CD14-positive monocyte (primary cell): ENCODE results near the gene ARMC10. TPM values are rescaled to one million over a fixed set of nuclear protein-coding genes. Genes with fewer than 3 reads are reported as not detected.

Experiments
- DNase-seq, 3 donors: peaks; one replicate each; pipeline ENCODE4 v3.0.0-alpha.2; 2011 to 2022
- H2AFZ ChIP-seq: 2 replicates; pipeline ENCODE4 v1.6.0; 2012; ENCODE audit warnings: mild to moderate bottlenecking, low read depth, low read length, inconsistent platforms; ENCODE audit not compliant: insufficient read depth, poor library complexity, severe bottlenecking
- H3K27ac ChIP-seq, 2 donors: 1 replicate in 1 of 2; 2 replicates in 1 of 2; pipeline ENCODE4 v1.5.1; 2012 to 2013; ENCODE audit warnings: low read length in 2 of 2, control low read depth in 1 of 2, inconsistent platforms in 1 of 2, low read depth in 1 of 2, mild to moderate bottlenecking in 1 of 2
- H3K27me3 ChIP-seq, 2 donors: one replicate each; pipeline versions ENCODE4 v1.6.0 to v1.6.1; 2011 to 2013; ENCODE audit warnings: low read length in 2 of 2; ENCODE audit not compliant: control insufficient read depth in 2 of 2, insufficient read depth in 2 of 2
- H3K36me3 ChIP-seq, 2 donors: replicated peaks in 1 of 2; 1 replicate in 1 of 2; 2 replicates in 1 of 2; pipeline versions ENCODE4 v1.5.1 to v1.6.1; 2012 to 2013; ENCODE audit warnings: low read length in 2 of 2, control low read depth in 1 of 2, inconsistent platforms in 1 of 2, mild to moderate bottlenecking in 1 of 2; ENCODE audit not compliant: insufficient read depth in 2 of 2, control insufficient read depth in 1 of 2
- H3K4me1 ChIP-seq, 2 donors: 1 replicate in 1 of 2; 2 replicates in 1 of 2; pipeline versions ENCODE4 v1.5.1 to v1.6.1; 2012 to 2013; ENCODE audit warnings: low read length in 2 of 2, control low read depth in 1 of 2, inconsistent platforms in 1 of 2, mild to moderate bottlenecking in 1 of 2, moderate library complexity in 1 of 2; ENCODE audit not compliant: insufficient read depth in 2 of 2, control insufficient read depth in 1 of 2
- H3K4me2 ChIP-seq: replicated peaks from 2 replicates; pipeline ENCODE3; 2012; ENCODE audit warnings: low read length, moderate library complexity, mild to moderate bottlenecking; ENCODE audit not compliant: poor library complexity, severe bottlenecking; ENCODE audit errors: extremely low read depth
- H3K4me3 ChIP-seq, 3 experiments: fragments of 200-600 bp in 1 of 3; sonication (generic) in 1 of 3; replicated peaks in 1 of 3; 1 replicate in 2 of 3; 2 replicates in 1 of 3; pipeline ENCODE4 v1.5.1; 2011 to 2013; ENCODE audit warnings: low read length in 3 of 3, mild to moderate bottlenecking in 3 of 3, control low read depth in 2 of 3, low read depth in 2 of 3, inconsistent platforms in 1 of 3, moderate library complexity in 1 of 3
- H3K79me2 ChIP-seq: 2 replicates; pipeline ENCODE4 v1.6.0; 2012; ENCODE audit warnings: mild to moderate bottlenecking, control low read depth, inconsistent platforms, low read length, moderate library complexity; ENCODE audit not compliant: insufficient read depth
- H3K9ac ChIP-seq: 2 replicates; pipeline ENCODE4 v1.6.0; 2017; ENCODE audit warnings: low read length, mild to moderate bottlenecking; ENCODE audit not compliant: insufficient read depth, poor library complexity, severe bottlenecking
- H3K9me3 ChIP-seq, 2 donors: replicated peaks in 1 of 2; 1 replicate in 1 of 2; 2 replicates in 1 of 2; pipeline versions ENCODE4 v1.5.1 to v1.6.1; 2012 to 2013; ENCODE audit warnings: low read length in 2 of 2, control low read depth in 1 of 2; ENCODE audit not compliant: control insufficient read depth in 1 of 2, insufficient read depth in 1 of 2
- H4K20me1 ChIP-seq: 2 replicates; pipeline ENCODE4 v1.6.0; 2012; ENCODE audit warnings: mild to moderate bottlenecking, low read length, control low read depth, moderate library complexity; ENCODE audit not compliant: insufficient read depth
- H3K27ac Mint-ChIP-seq, 7 donors: one replicate each; pipeline ENCODE4 v1.8.0; 2020; ENCODE audit warnings: mild to moderate bottlenecking in 7 of 7, mixed read lengths in 7 of 7, moderate library complexity in 6 of 7, inconsistent platforms in 2 of 7
- H3K27me3 Mint-ChIP-seq, 3 donors: one replicate each; pipeline ENCODE4 v1.8.0; 2021 to 2022; ENCODE audit warnings: low read depth in 3 of 3, mild to moderate bottlenecking in 3 of 3, mixed read lengths in 3 of 3, moderate library complexity in 3 of 3, inconsistent platforms in 1 of 3
- H3K36me3 Mint-ChIP-seq, 2 donors: one replicate each; pipeline ENCODE4 v1.8.0; 2020; ENCODE audit warnings: mixed read lengths in 2 of 2, inconsistent platforms in 1 of 2, mild to moderate bottlenecking in 1 of 2
- H3K4me1 Mint-ChIP-seq: one replicate; pipeline ENCODE4 v1.8.0; 2020; ENCODE audit warnings: mild to moderate bottlenecking, mixed read lengths
- H3K4me3 Mint-ChIP-seq, 2 donors: one replicate each; pipeline ENCODE4 v1.8.0; 2020; ENCODE audit warnings: mild to moderate bottlenecking in 2 of 2, mixed read lengths in 2 of 2, moderate library complexity in 1 of 2
- H3K9me3 Mint-ChIP-seq, 7 donors: one replicate each; pipeline ENCODE4 v1.8.0; 2020 to 2022; ENCODE audit warnings: mixed read lengths in 7 of 7, mild to moderate bottlenecking in 6 of 7, moderate library complexity in 6 of 7, inconsistent platforms in 2 of 7
- WGBS: methylation state at CpG from one replicate; pipeline ENCODE4 v1.1.5; 2013; ENCODE audit warnings: missing lambda C conversion rate; ENCODE audit not compliant: insufficient coverage; 5-methylcytosine and 5-hydroxymethylcytosine counted together
- intact Hi-C, 2 donors: fragments of 100-400 bp; cut with micrococcal nuclease; formaldehyde crosslinking; loops; one replicate each; pipeline versions ENCODE4 v1.15.0 to v1.15.1; 2023
- polyA plus RNA-seq, 3 donors: library from polyadenylated mRNA; depleted of rRNA in 1 of 3; unstranded in 2 of 3; stranded (reverse) in 1 of 3; fragments of 300-500 nt in 2 of 3; fragments of >200 nt in 1 of 3; fragmentation: Illumina TruSeq in 2 of 3; gene quantifications; 1 replicate in 2 of 3; 2 replicates in 1 of 3; pipeline ENCODE4 v1.2.3, GENCODE V29; 2012 to 2021
- TF ChIP-seq, protein P1 (sequence below): fragments of 200-600 bp; IDR thresholded peaks from one replicate; pipeline ENCODE4 v1.8.0; 2022; ENCODE audit warnings: antibody characterized with exemption, mild to moderate bottlenecking

Gene ARMC10
- polyA plus RNA-seq, 3 donors, result 15.4 to 60.1 (median 55.1) TPM

DNA sequence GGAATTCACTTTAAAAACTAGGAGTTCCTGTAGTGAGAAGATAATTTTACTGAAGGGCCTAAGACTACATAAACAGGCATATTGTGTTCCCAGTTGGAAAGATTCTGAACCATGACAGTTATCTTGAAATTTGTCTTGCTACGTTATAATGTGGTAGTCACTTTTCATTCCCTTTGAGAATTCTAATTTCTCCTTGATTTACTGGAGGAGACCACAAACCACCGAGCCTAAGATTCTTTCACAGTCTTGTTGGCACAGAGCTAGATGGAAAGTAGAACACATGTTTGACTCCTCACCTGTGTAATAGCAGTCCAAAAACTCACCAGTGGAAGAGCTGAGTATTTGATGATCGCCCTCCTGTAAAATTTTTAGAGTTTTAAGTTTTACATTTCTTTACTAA is 4.9 kb downstream of the ARMC10 start:
- H3K27me3 ChIP-seq, result no peaks in the 10 kb centered on the region
- peaks cover 19 to 22% of the 10 kb centered on the region in 2 donors for H3K36me3 ChIP-seq
- no peak for DNase-seq
- Mint-ChIP-seq H3K27ac (no peak overlapping the region), H3K36me3 (peaks cover 22 to 38% of the 10 kb centered on the region in 2 donors), H3K27me3 (no peaks in the 10 kb centered on the region), H3K4me3 (no peak overlapping the region), H3K9me3 (peaks cover 4 to 10% (median 9%) of the 10 kb centered on the region in 7 donors), H3K4me1 (peaks cover 31% of the 10 kb centered on the region)
- TF ChIP-seq, protein P1, sequence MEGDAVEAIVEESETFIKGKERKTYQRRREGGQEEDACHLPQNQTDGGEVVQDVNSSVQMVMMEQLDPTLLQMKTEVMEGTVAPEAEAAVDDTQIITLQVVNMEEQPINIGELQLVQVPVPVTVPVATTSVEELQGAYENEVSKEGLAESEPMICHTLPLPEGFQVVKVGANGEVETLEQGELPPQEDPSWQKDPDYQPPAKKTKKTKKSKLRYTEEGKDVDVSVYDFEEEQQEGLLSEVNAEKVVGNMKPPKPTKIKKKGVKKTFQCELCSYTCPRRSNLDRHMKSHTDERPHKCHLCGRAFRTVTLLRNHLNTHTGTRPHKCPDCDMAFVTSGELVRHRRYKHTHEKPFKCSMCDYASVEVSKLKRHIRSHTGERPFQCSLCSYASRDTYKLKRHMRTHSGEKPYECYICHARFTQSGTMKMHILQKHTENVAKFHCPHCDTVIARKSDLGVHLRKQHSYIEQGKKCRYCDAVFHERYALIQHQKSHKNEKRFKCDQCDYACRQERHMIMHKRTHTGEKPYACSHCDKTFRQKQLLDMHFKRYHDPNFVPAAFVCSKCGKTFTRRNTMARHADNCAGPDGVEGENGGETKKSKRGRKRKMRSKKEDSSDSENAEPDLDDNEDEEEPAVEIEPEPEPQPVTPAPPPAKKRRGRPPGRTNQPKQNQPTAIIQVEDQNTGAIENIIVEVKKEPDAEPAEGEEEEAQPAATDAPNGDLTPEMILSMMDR, result no peak
- H3K4me1 ChIP-seq, result peaks cover 26 to 34% of the 10 kb centered on the region in 2 donors
- H4K20me1 ChIP-seq, result no peaks in the 10 kb centered on the region
- intact Hi-C loops, result loop anchor here in 1 of 2 donors (10.0 kb wide), 1 partner anchor 215 kb away; the partner anchor contains the start of gene PMPCB
- WGBS, result 75% methylated on average over 1 of the region's 3 CpGs
- no peak overlapping the region for H2AFZ ChIP-seq
- no peak overlapping the region for H3K4me3 ChIP-seq
- H3K27ac ChIP-seq, result no peak overlapping the region
- H3K9ac ChIP-seq, result no peak overlapping the region
- peaks cover 38% of the 10 kb centered on the region for H3K79me2 ChIP-seq
- peaks cover 0 to 4% of the 10 kb centered on the region in 2 donors for H3K9me3 ChIP-seq
- no peak overlapping the region for H3K4me2 ChIP-seq

DNA sequence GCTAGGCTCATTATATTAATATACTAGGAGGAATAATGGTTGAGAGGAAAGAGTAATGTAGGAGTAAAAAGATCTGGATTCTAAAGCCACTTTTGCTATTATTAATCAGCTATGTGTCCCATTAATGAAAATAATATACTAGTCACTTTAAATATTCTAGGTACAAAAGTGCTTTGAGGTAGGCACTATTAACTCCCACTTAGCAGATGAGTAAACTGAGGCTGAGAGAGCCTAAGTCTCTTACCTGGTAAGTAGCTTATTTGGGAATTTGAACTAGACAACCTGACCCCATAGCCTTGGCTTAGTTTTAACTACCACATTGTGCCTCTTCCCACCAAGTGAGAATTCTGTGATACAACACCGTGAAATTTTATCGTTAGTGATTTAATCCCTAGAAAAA is 6.0 kb downstream of the ARMC10 start:
- Mint-ChIP-seq H3K36me3 (peaks cover 26 to 46% of the 10 kb centered on the region in 2 donors), H3K4me1 (peaks cover 25% of the 10 kb centered on the region), H3K27me3 (no peaks in the 10 kb centered on the region), H3K9me3 (peaks cover 4 to 10% (median 9%) of the 10 kb centered on the region in 7 donors), H3K4me3 (no peak overlapping the region), H3K27ac (peak overlapping the region in 1 of 7 donors; percentile 67)
- TF ChIP-seq, protein P1, result no peak
- no peaks in the 10 kb centered on the region for H3K27me3 ChIP-seq
- H3K4me3 ChIP-seq, result no peak overlapping the region
- H3K9me3 ChIP-seq, result peaks cover 0 to 4% of the 10 kb centered on the region in 2 donors
- no peak overlapping the region for H3K9ac ChIP-seq
- whole genome bisulfite sequencing, result no CpG with 5 or more reads among the region's 2 CpGs
- H3K4me1 ChIP-seq, result peaks cover 20 to 28% of the 10 kb centered on the region in 2 donors
- DNase-seq, result no peak
- peaks cover 30 to 33% of the 10 kb centered on the region in 2 donors for H3K36me3 ChIP-seq
- H2AFZ ChIP-seq, result no peak overlapping the region
- peaks cover 31% of the 10 kb centered on the region for H3K79me2 ChIP-seq
- intact Hi-C loops, result no loop called here
- H3K4me2 ChIP-seq, result no peak overlapping the region
- H3K27ac ChIP-seq, result no peak overlapping the region
- H4K20me1 ChIP-seq, result no peaks in the 10 kb centered on the region
